Neural cell (in vitro differentiated cells): ENCODE data around the gene NBEA.

Source experiments
- CTCF ChIP-seq: fragments of 450-650 bp; IDR thresholded peaks from 2 replicates; pipeline ENCODE4 v1.5.1; 2014; ENCODE audit warnings: antibody characterized with exemption, mild to moderate bottlenecking, moderate library complexity; ENCODE audit not compliant: poor library complexity, severe bottlenecking
- EP300 ChIP-seq: fragments of 450-650 bp; conservative IDR thresholded peaks from 2 replicates; pipeline ENCODE4 v1.6.1; 2014; ENCODE audit warnings: antibody characterized with exemption, mild to moderate bottlenecking, moderate library complexity; ENCODE audit not compliant: poor library complexity, severe bottlenecking
- EZH2 ChIP-seq: fragments of 200-600, 300-800 bp; shearing (Covaris generic), sonication (generic); IDR thresholded peaks from 2 replicates; pipeline ENCODE4 v1.6.1; 2014; ENCODE audit warnings: antibody characterized with exemption, low read length, borderline replicate concordance, mild to moderate bottlenecking; ENCODE audit not compliant: insufficient read depth, poor library complexity, severe bottlenecking
- POLR2AphosphoS5 ChIP-seq: IDR thresholded peaks from 2 replicates; pipeline ENCODE4 v1.6.1; 2012
- TAF1 ChIP-seq: IDR thresholded peaks from 2 replicates; pipeline ENCODE4 v1.6.1; 2012; ENCODE audit warnings: low read depth

DNA sequence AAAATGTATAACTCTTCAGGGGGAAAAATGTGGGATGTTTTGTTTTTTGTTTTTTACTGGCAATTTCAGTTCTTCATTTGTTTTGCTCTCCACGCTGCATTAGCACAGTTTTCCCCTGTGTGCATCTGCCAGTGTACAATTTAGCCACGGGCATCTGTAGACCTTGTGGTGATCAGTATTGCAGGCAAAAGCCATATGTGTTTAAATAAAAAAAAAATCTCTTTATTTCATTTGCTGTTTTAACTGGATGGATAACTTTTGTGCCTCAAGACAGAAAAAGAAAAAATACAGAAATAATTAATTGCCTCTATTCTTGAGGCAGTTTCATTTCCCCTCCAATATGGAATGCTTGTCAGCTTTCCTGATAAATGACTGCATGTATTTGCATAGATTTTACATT lies 542.3 kb downstream of the NBEA start:
- no peak for TF ChIP-seq TAF1
- TF ChIP-seq CTCF, result no peak
- TF ChIP-seq EZH2, result no peak
- TF ChIP-seq POLR2AphosphoS5, result no peak
- TF ChIP-seq EP300, result no peak
